Activated naive CD4-positive, alpha-beta T cell treated with anti-CD3 and anti-CD28 coated beads for 36 hours (primary cell): ENCODE results near the gene TMEM203. TPM values are rescaled to one million over a fixed set of nuclear protein-coding genes. Genes with fewer than 3 reads are reported as not detected.

Experiments used
- CTCF ChIA-PET: fragments of 350-600 bp; sonication (Branson Sonifier 250); formaldehyde crosslinking; loops from one replicate; lab custom pipeline; 2021; ENCODE audit warnings: antibody characterized with exemption; lab: Charles Lee
- DNase-seq: peaks from one replicate; pipeline ENCODE4 v3.0.0-alpha.2; 2020
- H3K27ac Mint-ChIP-seq: one replicate; pipeline ENCODE4 v1.8.0; 2021; ENCODE audit warnings: mild to moderate bottlenecking, mixed read lengths
- H3K27me3 Mint-ChIP-seq: one replicate; pipeline ENCODE4 v1.8.0; 2021; ENCODE audit warnings: low read depth, mixed read lengths
- H3K36me3 Mint-ChIP-seq: one replicate; pipeline ENCODE4 v1.8.0; 2021; ENCODE audit warnings: low read depth, mixed read lengths
- H3K4me1 Mint-ChIP-seq: one replicate; pipeline ENCODE4 v1.8.0; 2021; ENCODE audit warnings: low read depth, mixed read lengths
- H3K4me3 Mint-ChIP-seq: one replicate; pipeline ENCODE4 v1.8.0; 2021; ENCODE audit warnings: mild to moderate bottlenecking, moderate library complexity, mixed read lengths
- H3K9me3 Mint-ChIP-seq: one replicate; pipeline ENCODE4 v1.8.0; 2021; ENCODE audit warnings: mixed read lengths
- intact Hi-C: fragments of 100-400 bp; cut with micrococcal nuclease; formaldehyde crosslinking; loops from one replicate; pipeline ENCODE4 v1.15.1; 2023
- total RNA-seq, 2 experiments: library from RNA; stranded (reverse); gene quantifications; one replicate each; pipeline ENCODE4 v1.2.3, GENCODE V29; 2021

TMEM203 gene
- total RNA-seq, 2 experiments from 2014 or later = 21.8 to 23.2 TPM

DNA sequence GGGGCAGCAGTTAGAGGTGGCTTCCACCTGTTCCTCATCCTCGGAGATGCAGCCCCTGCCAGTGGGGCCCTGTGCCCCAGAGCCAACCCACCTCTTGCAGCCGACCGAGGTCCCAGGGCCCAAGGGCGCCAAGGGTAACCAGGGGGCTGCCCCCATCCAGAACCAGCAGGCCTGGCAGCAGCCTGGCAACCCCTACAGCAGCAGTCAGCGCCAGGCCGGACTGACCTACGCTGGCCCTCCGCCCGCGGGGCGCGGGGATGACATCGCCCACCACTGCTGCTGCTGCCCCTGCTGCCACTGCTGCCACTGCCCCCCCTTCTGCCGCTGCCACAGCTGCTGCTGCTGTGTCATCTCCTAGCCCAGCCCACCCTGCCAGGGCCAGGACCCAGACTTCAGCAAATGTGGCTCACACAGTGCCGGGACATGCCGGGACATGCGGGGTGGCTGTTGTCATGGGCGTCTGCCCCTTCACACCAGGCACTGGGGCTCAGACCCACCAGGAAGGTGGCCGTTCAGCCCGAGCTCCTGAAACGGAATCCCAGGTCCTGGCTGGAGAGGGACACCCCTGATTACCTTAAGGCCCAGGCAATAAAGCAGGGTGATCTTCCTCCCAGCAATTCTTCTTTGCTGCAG is 20.4 kb upstream of the TMEM203 start:
- DNase-seq = no peak

DNA sequence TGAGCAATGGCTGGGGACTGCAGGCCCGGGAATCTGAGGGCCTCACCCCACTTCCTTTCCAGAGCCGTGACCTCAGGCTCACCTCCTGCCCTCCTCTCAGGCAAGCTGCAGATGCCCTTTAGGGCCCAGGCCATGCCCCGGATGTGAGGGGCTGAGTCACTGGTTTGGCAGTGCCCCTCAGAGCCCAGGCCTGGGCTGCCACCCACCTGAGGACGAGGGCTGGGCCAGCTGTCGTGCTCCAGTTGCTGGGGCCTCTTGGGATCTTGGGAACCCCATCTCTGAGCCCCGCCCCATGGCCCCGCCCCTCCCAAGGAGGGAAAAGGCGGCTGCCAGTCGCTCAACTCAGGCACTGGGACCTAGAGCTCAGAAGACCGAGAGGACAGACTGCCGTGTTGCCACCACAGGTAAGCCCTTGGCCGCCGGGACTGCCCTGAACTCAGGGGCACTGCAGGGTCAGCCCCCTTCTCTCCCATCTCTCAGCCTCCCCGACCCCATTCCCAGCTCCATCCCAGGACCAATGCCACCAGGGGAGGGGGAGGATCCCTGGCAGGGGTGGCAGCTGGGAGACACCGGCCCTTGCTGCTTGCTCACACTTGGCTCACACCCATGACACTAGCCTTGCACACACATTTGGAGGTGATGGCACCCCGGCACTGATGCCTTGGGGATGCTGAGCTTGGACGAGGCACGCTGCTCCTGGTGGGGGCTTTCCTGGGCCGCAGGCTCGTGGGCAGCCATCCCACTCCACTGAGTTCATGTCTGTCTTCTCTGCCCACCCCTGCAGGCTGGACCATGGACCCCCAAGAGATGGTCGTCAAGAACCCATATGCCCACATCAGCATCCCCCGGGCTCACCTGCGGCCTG is 19.6 kb upstream of the TMEM203 start, which contains the start of gene CYSRT1:
CYSRT1 (plus strand) TSS at position 345 of the 865 bp plus-strand sequence; CDS start at position 793, 448 bp downstream.
- H3K9me3 Mint-ChIP-seq = no peaks in the 10 kb centered on the region
- H3K27me3 Mint-ChIP-seq = peaks cover 2% of the 10 kb centered on the region
- peak within 1 kb of the TSS; percentile 85 for H3K4me3 Mint-ChIP-seq
- H3K36me3 Mint-ChIP-seq = no peaks in the 10 kb centered on the region
- H3K4me1 Mint-ChIP-seq = peaks cover 8% of the 10 kb centered on the region
- intact Hi-C loops = loop anchor here (10.0 kb wide), 1 partner anchor 340 kb away; the partner anchor contains the start of gene TRAF2
- peak; percentile 30 for DNase-seq
- H3K27ac Mint-ChIP-seq = no peak within 1 kb of the TSS
- CTCF ChIA-PET = interaction anchor here (0.8 to 1.0 kb wide), 2 partner anchors 157 to 178 kb away, joined by 3 read pairs; no protein-coding TSS in a partner anchor

More for the DNA sequence above, 20.4 kb upstream of the TMEM203 start:
- Mint-ChIP-seq H3K4me3 (no peak overlapping the region), H3K27ac (no peak overlapping the region), H3K36me3 (no peaks in the 10 kb centered on the region), H3K9me3 (no peaks in the 10 kb centered on the region), H3K27me3 (peaks cover 2% of the 10 kb centered on the region), H3K4me1 (peaks cover 8% of the 10 kb centered on the region)
- CTCF ChIA-PET = interaction anchor here (0.6 to 2.9 kb wide), 11 partner anchors 11 to 466 kb away, joined by 3 to 22 read pairs (median 7); partner anchors contain the start of gene DPP7
- intact Hi-C loops = loop anchor here (10.0 kb wide), 1 partner anchor 341 kb away; the partner anchor contains the start of gene TRAF2

DNA sequence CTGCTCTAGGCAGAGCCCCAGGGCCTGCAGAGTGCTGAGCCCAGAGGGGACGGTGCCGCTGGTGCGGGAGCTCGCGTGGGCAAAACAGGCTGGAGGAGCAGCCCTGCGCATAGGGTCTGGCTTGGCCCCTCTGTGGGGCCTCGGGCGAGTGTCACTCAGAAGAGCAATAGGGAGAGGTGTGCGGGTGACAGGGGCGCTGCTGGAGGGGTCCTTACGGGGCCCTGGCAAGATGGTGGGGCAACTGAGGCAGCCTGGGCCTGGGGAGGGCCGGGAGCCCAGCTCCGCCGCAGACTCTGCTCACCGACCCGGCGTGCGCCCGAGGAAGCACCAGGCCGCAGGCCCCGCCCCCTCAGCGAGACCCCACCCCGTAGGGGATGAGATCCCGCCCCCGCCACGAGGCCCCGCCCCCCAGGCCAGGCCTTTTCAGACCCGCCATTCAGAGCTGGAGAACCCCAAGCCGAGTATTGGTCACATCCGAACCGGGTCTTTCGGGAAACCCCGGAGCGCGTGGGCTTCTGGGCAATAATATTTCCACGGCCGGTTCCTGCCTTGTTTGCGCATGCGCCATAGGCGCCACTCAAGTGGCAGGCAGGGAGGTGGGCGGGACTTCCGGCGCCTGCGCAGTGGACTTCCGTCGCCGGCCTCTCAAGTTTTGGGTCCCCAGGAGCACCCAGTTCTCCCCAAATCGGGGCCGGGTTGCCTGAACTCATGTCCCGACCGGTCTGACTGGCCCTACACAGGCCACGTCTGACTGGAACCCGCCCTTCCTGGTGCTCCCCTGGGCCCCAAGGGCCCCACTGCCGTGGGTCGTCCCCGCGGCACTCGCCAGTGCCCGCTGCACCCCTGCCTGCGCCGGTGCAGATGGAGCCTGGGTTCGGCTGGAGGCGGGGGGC is 17.9 kb upstream of the TMEM203 start:
- H3K9me3 Mint-ChIP-seq = no peaks in the 10 kb centered on the region
- H3K4me3 Mint-ChIP-seq = peak overlapping the region; percentile 85
- H3K4me1 Mint-ChIP-seq = peaks cover 8% of the 10 kb centered on the region
- H3K27ac Mint-ChIP-seq = no peak overlapping the region
- peak; percentile 99 for DNase-seq
- no peaks in the 10 kb centered on the region for H3K36me3 Mint-ChIP-seq
- peaks cover 2% of the 10 kb centered on the region for H3K27me3 Mint-ChIP-seq
- CTCF ChIA-PET = interaction anchor here (0.7 to 2.4 kb wide), 6 partner anchors 13 to 227 kb away, joined by 3 to 17 read pairs (median 4); no protein-coding TSS in a partner anchor
- intact Hi-C loops = loop anchor here (1.0 to 10.0 kb wide), 9 partner anchors 18 to 339 kb away; partner anchors contain the start of genes ANAPC2, MAN1B1, NDOR1 and NELFB

DNA sequence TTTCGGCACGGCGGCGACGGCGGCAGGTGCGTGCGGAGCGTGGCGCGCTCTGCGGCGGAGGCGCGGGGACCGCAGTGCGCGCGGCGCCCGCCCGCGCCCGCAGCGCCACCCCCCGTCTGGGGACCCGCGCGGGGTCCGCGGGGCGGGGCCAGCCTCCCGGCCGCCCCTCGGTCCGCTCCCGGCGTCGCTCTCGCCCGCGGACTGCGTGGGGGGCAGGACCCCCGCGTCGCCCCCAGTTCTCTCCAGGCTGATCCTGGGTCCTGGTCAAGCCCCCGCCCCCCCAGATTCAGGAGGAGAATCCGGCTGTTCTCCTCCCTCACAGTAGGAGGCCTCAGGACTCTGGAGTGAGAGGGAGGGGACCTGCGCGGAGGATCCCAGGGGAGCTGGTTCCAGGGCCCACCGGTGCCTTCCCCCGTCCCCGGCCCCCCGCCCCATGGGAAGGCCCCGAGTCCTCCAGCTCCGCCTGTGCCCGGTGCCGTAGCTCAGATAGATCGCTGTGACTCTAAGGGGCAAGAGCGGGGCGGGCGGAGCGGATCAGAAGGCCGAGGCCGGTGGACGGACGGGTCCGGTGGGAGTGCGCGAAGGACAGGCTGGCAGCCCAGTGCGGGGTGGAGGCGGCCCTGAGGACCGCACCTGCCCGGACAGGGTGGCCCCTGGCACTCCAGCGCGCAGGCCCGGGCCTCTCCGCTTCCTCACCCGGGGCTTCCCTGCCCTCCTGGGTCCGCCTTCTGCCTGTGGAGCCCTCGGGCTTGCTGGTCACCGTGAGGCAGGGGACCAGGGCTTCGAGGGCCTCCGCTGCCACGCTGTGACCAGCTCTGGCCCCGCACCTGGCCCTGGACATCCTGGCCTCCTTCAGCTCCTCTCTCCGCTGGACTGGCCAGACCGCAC is 17.0 kb upstream of the TMEM203 start, which contains the start of gene RNF208:
RNF208 (minus strand) TSS at position 51 of the 888 bp plus-strand sequence. CDS start 1,028 bp downstream, outside the sequence.
- Mint-ChIP-seq H3K4me1 (peaks cover 5% of the 10 kb centered on the region), H3K36me3 (no peaks in the 10 kb centered on the region), H3K27ac (no peak within 1 kb of the TSS), H3K27me3 (no peaks in the 10 kb centered on the region), H3K4me3 (peak within 1 kb of the TSS; percentile 85), H3K9me3 (no peaks in the 10 kb centered on the region)
- DNase-seq = peak; percentile 36
- CTCF ChIA-PET = interaction anchor here (1.3 to 2.4 kb wide), 4 partner anchors 14 to 102 kb away, joined by 3 to 17 read pairs (median 4); no protein-coding TSS in a partner anchor
- intact Hi-C loops = loop anchor here (1.0 to 10.0 kb wide), 9 partner anchors 17 to 338 kb away; partner anchors contain the start of genes ANAPC2, MAN1B1, NDOR1 and NELFB

DNA sequence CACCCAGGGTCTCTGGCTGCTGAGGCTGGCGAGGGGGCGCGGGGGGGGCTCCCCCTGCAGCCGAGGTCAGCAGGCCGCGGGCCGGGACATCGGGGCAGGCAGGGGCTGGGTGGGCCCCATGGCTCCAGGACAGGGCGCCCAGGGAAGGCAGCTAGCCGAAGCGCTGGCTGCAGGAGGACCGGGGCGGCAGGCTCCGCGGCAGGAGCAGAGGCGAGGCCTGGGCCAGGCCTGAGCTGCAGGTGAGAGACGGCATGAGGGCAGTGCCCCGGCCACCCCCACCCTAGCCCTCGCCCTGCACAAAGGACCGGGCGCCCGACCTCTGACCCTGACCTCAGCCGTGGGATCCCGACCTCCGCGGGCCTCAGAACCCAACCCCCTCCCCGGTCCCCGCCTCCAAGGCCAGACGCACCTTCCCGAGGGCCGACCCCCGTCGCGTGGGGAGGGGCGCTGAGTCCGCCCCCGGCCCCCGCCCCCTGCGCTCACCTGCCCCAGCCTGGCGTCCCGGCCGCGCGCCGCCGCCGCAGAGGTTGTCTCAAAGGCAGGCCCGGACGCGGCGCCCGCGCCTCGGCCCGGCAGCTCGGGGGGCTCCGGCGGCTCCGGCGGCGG is 16.2 kb upstream of the TMEM203 start:
- Mint-ChIP-seq H3K9me3 (no peaks in the 10 kb centered on the region), H3K4me3 (no peak overlapping the region), H3K27me3 (no peaks in the 10 kb centered on the region), H3K36me3 (no peaks in the 10 kb centered on the region), H3K27ac (no peak overlapping the region), H3K4me1 (peaks cover 4% of the 10 kb centered on the region)
- intact Hi-C loops = loop anchor here (10.0 kb wide), 1 partner anchor 337 kb away; the partner anchor contains the start of gene TRAF2
- CTCF ChIA-PET = interaction anchor here (1.3 kb wide), 1 partner anchor 101 kb away, joined by 3 read pairs; no protein-coding TSS in a partner anchor
- DNase-seq = no peak

DNA sequence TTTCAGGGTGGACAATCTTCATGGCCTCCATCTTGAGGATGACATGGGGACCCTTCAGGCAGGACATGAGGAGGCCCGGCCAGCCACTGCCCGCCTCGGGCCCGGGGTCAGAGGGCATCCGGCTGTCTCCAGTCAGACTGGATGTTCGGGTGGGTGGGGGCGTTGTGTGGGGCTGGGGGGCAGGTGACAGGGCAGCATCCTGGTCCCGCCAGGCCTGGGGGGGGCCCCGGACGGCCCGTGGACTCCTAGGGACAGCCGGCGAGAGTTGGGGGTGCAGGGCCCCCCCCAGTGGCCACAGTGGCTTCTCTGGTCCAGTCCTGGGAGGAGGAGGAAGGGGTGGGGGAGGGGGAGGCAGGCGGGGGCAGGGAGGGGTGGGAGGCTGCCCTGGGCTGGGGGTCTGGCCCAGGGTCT is 15.7 kb upstream of the TMEM203 start:
- CTCF ChIA-PET = no interaction called here
- H3K9me3 Mint-ChIP-seq = no peaks in the 10 kb centered on the region
- DNase-seq = no peak
- peak overlapping the region; percentile 40 for H3K4me3 Mint-ChIP-seq
- no peak overlapping the region for H3K27ac Mint-ChIP-seq
- no peaks in the 10 kb centered on the region for H3K27me3 Mint-ChIP-seq
- intact Hi-C loops = loop anchor here (10.0 kb wide), 1 partner anchor 336 kb away; the partner anchor contains the start of gene TRAF2
- H3K4me1 Mint-ChIP-seq = peaks cover 4% of the 10 kb centered on the region
- no peaks in the 10 kb centered on the region for H3K36me3 Mint-ChIP-seq

DNA sequence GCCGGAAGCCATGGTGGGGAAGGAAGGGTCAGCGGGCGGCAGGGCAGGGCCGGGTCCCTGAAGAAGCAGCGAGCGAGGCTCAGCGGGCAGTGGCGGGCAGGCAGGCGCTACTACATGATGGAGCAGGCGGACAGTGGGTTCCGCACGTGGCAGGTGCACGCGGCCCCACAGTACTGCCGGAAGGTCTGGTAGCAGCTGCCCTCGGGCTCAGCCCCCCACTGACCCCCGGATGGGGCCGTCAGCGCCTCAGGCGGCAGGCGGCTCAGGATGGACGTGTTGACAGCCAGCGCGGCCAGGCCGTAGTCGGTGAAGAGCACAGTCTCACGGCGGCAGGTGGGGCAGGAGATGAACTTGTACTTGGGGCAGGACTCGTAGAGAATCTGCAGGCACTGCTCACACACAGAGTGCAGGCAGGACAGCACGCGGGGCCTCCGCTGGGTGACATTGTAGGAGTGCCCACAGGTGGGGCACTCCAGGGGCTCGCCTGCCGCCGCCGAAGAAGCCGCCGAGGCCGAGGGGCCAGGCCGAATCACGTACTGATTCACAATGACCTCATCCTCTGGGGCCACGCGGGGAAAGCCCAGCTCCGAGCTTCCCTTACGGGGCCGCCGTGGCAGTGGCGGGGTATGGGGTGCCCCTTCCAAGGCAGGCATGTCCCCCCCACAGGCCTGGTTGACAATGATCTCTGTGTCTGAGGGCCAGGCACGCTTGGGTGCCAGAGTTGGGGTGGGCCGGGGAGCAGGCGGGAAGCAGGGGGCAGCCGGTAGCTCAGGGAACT is 15.1 kb upstream of the TMEM203 start:
- H3K4me3 Mint-ChIP-seq = peak overlapping the region; percentile 40
- no peaks in the 10 kb centered on the region for H3K27me3 Mint-ChIP-seq
- DNase-seq = no peak
- H3K9me3 Mint-ChIP-seq = no peaks in the 10 kb centered on the region
- H3K4me1 Mint-ChIP-seq = peaks cover 4% of the 10 kb centered on the region
- CTCF ChIA-PET = no interaction called here
- no peaks in the 10 kb centered on the region for H3K36me3 Mint-ChIP-seq
- no peak overlapping the region for H3K27ac Mint-ChIP-seq
- intact Hi-C loops = loop anchor here (10.0 kb wide), 1 partner anchor 336 kb away; the partner anchor contains the start of gene TRAF2

DNA sequence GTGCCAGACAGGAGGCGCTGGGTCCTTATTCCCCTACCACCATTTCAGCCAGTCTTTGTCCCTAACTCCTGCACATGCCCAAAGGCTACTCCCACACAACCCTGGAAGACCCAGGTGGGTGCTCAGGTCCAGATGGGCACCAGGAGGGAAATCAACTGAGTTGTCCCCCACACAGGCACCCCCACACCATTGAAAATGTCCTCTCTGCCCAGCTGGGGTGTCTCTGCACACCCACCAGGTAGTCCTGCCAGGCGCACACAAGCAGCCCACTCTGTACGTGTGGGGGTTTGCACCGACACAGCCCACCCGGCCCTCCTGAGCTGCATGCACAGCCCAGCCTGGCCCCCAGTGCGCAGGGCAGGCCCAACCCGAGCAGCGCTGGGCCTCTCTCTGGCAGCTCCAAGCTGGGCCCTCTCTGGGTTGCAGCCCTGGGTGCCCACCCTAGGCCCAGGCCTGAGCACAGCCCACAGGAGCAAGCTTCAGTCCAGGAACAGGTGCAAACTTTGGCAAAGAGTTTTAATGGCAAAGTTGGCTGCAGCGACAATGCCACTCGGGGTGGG is 14.4 kb upstream of the TMEM203 start:
- H3K4me1 Mint-ChIP-seq = peaks cover 4% of the 10 kb centered on the region
- no peak overlapping the region for H3K4me3 Mint-ChIP-seq
- intact Hi-C loops = loop anchor here (10.0 kb wide), 1 partner anchor 335 kb away; the partner anchor contains the start of gene TRAF2
- no peaks in the 10 kb centered on the region for H3K36me3 Mint-ChIP-seq
- H3K27ac Mint-ChIP-seq = no peak overlapping the region
- no peaks in the 10 kb centered on the region for H3K27me3 Mint-ChIP-seq
- no peak for DNase-seq
- no peaks in the 10 kb centered on the region for H3K9me3 Mint-ChIP-seq
- CTCF ChIA-PET = no interaction called here

DNA sequence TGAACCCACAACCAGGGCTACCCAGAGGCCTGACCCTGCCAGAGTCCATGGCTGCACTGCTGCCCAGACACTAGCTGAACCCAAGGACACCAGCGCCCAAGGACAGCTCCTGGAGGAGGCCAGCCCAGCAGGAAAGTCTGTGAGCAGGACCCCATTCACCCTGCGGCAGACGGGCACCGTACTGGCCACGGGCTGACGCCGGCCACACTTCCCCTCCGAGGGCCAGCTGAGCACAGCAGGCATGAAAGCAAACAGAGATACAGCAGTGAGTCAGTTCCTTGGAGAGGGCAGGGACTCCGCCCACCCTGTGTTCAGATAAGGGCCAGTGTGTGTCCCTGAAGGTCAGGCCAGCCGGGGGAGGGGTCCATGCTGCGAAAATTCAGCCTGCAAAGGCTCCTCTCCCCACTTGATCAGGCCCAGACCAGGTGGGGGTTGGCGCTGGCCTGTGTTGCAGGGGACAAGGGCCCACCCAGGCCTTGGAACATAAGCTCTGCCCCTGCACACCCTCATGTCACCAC is 13.4 kb upstream of the TMEM203 start:
- H3K9me3 Mint-ChIP-seq = no peaks in the 10 kb centered on the region
- CTCF ChIA-PET = no interaction called here
- H3K4me1 Mint-ChIP-seq = peaks cover 1% of the 10 kb centered on the region
- no peak for DNase-seq
- H3K4me3 Mint-ChIP-seq = no peak overlapping the region
- no peaks in the 10 kb centered on the region for H3K27me3 Mint-ChIP-seq
- no peak overlapping the region for H3K27ac Mint-ChIP-seq
- intact Hi-C loops = no loop called here
- no peaks in the 10 kb centered on the region for H3K36me3 Mint-ChIP-seq
